Measurements from ENCODE around the gene RPS25. TPM values are rescaled to one million over a fixed set of nuclear protein-coding genes. Genes with fewer than 3 reads are reported as not detected.
A peak's percentile ranks its signal among the peaks of the same experiment; 100 is the strongest.

Gene RPS25
- total and polyA plus RNA-seq, 9 of the 15 experiments (the other 6 are each of a cell fraction or from before 2014, with no cell fraction given), result 1,553 to 5,486 (median 2,471) TPM

DNA sequence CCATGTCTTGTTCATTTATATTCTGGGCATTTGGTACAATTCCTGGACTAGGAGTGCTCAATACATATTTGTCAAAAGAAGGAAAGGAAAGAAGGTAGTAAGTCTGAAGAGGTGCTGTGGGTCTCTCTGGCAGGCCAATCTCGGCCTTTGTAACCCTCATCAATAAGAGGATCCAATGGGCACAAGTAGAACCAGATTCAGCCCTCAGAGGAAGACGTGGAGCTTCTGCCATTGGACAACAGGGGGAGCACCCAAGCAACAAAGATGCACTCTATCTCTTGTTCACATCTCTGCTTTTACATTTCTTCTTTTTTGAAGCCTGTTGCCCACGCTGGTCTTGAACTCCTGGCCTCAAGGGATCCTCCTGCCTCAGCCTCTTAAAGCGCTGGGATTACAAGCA is 47.2 kb upstream of the RPS25 start (continued):
- no peak for TF ChIP-seq HNRNPUL1 (IDR thresholded peaks at IDR 0.05; ENCODE audit: low read length)
- TF ChIP-seq, protein P1, sequence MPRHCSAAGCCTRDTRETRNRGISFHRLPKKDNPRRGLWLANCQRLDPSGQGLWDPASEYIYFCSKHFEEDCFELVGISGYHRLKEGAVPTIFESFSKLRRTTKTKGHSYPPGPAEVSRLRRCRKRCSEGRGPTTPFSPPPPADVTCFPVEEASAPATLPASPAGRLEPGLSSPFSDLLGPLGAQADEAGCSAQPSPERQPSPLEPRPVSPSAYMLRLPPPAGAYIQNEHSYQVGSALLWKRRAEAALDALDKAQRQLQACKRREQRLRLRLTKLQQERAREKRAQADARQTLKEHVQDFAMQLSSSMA (CRISPR knock-in tag; IDR thresholded peaks at IDR 0.05), result no peak
- no peak for TF ChIP-seq MTA3 (IDR thresholded peaks at IDR 0.05; ENCODE audit: borderline replicate concordance)
- no peak for TF ChIP-seq PPARD (CRISPR knock-in tag; IDR thresholded peaks at IDR 0.05)
- TF ChIP-seq, protein P2, sequence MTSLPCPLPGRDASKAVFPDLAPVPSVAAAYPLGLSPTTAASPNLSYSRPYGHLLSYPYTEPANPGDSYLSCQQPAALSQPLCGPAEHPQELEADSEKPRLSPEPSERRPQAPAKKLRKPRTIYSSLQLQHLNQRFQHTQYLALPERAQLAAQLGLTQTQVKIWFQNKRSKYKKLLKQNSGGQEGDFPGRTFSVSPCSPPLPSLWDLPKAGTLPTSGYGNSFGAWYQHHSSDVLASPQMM (CRISPR knock-in tag; IDR thresholded peaks at IDR 0.05), result no peak
- TF ChIP-seq NR2C2 (CRISPR knock-in tag; IDR thresholded peaks at IDR 0.05), result no peak
- no peak for TF ChIP-seq NR2C2 (tag; IDR thresholded peaks at IDR 0.05)
- TF ChIP-seq CXXC5 (CRISPR knock-in tag; IDR thresholded peaks at IDR 0.05), result peak; percentile 13
- no peak for TF ChIP-seq TCF3 (CRISPR knock-in tag; IDR thresholded peaks at IDR 0.05)
- TF ChIP-seq, protein P3, sequence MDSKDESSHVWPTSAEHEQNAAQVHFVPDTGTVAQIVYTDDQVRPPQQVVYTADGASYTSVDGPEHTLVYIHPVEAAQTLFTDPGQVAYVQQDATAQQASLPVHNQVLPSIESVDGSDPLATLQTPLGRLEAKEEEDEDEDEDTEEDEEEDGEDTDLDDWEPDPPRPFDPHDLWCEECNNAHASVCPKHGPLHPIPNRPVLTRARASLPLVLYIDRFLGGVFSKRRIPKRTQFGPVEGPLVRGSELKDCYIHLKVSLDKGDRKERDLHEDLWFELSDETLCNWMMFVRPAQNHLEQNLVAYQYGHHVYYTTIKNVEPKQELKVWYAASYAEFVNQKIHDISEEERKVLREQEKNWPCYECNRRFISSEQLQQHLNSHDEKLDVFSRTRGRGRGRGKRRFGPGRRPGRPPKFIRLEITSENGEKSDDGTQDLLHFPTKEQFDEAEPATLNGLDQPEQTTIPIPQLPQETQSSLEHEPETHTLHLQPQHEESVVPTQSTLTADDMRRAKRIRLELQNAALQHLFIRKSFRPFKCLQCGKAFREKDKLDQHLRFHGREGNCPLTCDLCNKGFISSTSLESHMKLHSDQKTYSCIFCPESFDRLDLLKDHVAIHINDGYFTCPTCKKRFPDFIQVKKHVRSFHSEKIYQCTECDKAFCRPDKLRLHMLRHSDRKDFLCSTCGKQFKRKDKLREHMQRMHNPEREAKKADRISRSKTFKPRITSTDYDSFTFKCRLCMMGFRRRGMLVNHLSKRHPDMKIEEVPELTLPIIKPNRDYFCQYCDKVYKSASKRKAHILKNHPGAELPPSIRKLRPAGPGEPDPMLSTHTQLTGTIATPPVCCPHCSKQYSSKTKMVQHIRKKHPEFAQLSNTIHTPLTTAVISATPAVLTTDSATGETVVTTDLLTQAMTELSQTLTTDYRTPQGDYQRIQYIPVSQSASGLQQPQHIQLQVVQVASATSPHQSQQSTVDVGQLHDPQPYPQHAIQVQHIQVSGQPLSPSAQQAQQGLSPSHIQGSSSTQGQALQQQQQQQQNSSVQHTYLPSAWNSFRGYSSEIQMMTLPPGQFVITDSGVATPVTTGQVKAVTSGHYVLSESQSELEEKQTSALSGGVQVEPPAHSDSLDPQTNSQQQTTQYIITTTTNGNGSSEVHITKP (IDR thresholded peaks at IDR 0.05; ENCODE audit: partially characterized antibody), result no peak
- TF ChIP-seq TEAD4 (IDR thresholded peaks at IDR 0.05; ENCODE audit: low read length), result no peak
- no peak for TF ChIP-seq TEAD4 (CRISPR knock-in tag; IDR thresholded peaks at IDR 0.05; ENCODE audit: borderline replicate concordance)
- no peak for TF ChIP-seq NEUROD1 (IDR thresholded peaks at IDR 0.05; ENCODE audit: borderline replicate concordance, low read depth, low read length, partially characterized antibody)
- TF ChIP-seq SREBF2 (CRISPR knock-in tag; IDR thresholded peaks at IDR 0.05), result no peak
- no peak for TF ChIP-seq SMAD4 (CRISPR knock-in tag; conservative IDR thresholded peaks at IDR 0.05)
- no peak for TF ChIP-seq FOXA3 (CRISPR knock-in tag; conservative IDR thresholded peaks at IDR 0.05 in 1 of 2, IDR thresholded peaks at IDR 0.05 in 1 of 2)
- no peak for TF ChIP-seq IRF2 (CRISPR knock-in tag; IDR thresholded peaks at IDR 0.05)
- TF ChIP-seq ZNF274 (IDR thresholded peaks at IDR 0.05; ENCODE audit: borderline replicate concordance, low read depth, low read length), result no peak
- no peak for TF ChIP-seq MCM3 (IDR thresholded peaks at IDR 0.05)
- no peak for TF ChIP-seq ZNF184 (CRISPR knock-in tag; IDR thresholded peaks at IDR 0.05)
- no peak for TF ChIP-seq SAFB2 (IDR thresholded peaks at IDR 0.05; ENCODE audit: borderline replicate concordance, low read depth, low read length, severe bottlenecking)
- TF ChIP-seq, protein P4, sequence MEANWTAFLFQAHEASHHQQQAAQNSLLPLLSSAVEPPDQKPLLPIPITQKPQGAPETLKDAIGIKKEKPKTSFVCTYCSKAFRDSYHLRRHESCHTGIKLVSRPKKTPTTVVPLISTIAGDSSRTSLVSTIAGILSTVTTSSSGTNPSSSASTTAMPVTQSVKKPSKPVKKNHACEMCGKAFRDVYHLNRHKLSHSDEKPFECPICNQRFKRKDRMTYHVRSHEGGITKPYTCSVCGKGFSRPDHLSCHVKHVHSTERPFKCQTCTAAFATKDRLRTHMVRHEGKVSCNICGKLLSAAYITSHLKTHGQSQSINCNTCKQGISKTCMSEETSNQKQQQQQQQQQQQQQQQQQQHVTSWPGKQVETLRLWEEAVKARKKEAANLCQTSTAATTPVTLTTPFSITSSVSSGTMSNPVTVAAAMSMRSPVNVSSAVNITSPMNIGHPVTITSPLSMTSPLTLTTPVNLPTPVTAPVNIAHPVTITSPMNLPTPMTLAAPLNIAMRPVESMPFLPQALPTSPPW (CRISPR knock-in tag; IDR thresholded peaks at IDR 0.05), result no peak
- TF ChIP-seq, protein P5, sequence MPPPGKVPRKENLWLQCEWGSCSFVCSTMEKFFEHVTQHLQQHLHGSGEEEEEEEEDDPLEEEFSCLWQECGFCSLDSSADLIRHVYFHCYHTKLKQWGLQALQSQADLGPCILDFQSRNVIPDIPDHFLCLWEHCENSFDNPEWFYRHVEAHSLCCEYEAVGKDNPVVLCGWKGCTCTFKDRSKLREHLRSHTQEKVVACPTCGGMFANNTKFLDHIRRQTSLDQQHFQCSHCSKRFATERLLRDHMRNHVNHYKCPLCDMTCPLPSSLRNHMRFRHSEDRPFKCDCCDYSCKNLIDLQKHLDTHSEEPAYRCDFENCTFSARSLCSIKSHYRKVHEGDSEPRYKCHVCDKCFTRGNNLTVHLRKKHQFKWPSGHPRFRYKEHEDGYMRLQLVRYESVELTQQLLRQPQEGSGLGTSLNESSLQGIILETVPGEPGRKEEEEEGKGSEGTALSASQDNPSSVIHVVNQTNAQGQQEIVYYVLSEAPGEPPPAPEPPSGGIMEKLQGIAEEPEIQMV (tag; conservative IDR thresholded peaks at IDR 0.05; ENCODE audit: low read depth), result no peak

Data from K562 (cell line).